Measurements from ENCODE around the gene RERG. TPM values are rescaled to one million over a fixed set of nuclear protein-coding genes. Genes with fewer than 3 reads are reported as not detected.
A peak's percentile ranks its signal among the peaks of the same experiment; 100 is the strongest.

The RERG gene
- total RNA-seq, result not detected

GRCh38 chr12:15220915-15221885 lies at the start of gene RERG:
RERG (minus strand) TSS chr12:15221417; CDS start chr12:15217489, 3,928 bp downstream.
- peak; percentile 71 for DNase-seq
- H3K27ac Mint-ChIP-seq, result no peak within 1 kb of the TSS
- H3K36me3 Mint-ChIP-seq (ENCODE audit: low read depth), result no peaks in the 10 kb centered on the region
- POLR2A ChIA-PET, result no interaction called here
- ATAC-seq, result peak; percentile 99
- intact Hi-C loops (cut with micrococcal nuclease), result loop anchor here (2.0 to 10.0 kb wide), 4 partner anchors 68 to 499 kb away; no protein-coding TSS in a partner anchor
- TF ChIP-seq CTCF (IDR thresholded peaks at IDR 0.05), result peak; percentile 90
- peaks cover 29% of the 10 kb centered on the region for H3K27me3 Mint-ChIP-seq
- H3K4me1 Mint-ChIP-seq (ENCODE audit: low read depth), result no peaks in the 10 kb centered on the region
- no peaks in the 10 kb centered on the region for H3K9me3 Mint-ChIP-seq
- H3K4me3 Mint-ChIP-seq, result peak within 1 kb of the TSS; percentile 47
- CTCF ChIA-PET, result interaction anchor here (0.6 to 4.4 kb wide), 65 partner anchors 8 to 634 kb away, joined by 3 to 44 read pairs (median 4); partner anchors contain the start of genes ERP27 and WBP11

- ChIA-PET CTCF (interaction anchor here (1.8 to 4.3 kb wide), 2 partner anchors 39 to 50 kb away, joined by 8 to 26 read pairs; partner anchors contain the start of gene RERG), POLR2A (no interaction called here)
- TF ChIP-seq CTCF (IDR thresholded peaks at IDR 0.05), result no peak
- DNase-seq, result no peak
- ATAC-seq, result no peak
- H3K9me3 Mint-ChIP-seq, result no peaks in the 10 kb centered on the region
- no peak overlapping the region for H3K4me3 Mint-ChIP-seq
- H3K27me3 Mint-ChIP-seq, result peaks cover 2% of the 10 kb centered on the region
- intact Hi-C loops (cut with micrococcal nuclease), result no loop called here
- no peaks in the 10 kb centered on the region for H3K36me3 Mint-ChIP-seq (ENCODE audit: low read depth)
- H3K4me1 Mint-ChIP-seq (ENCODE audit: low read depth), result peaks cover 2% of the 10 kb centered on the region
- H3K27ac Mint-ChIP-seq, result no peak overlapping the region
Measured at GRCh38 chr12:15270591-15270990, 49.4 kb upstream of the RERG start.

- DNase-seq (peak; percentile 48), ATAC-seq (peak; percentile 76)
- Mint-ChIP-seq H3K27ac (no peak overlapping the region), H3K27me3 (peaks cover 2% of the 10 kb centered on the region), H3K36me3 (ENCODE audit: low read depth) (no peaks in the 10 kb centered on the region), H3K4me3 (no peak overlapping the region), H3K4me1 (ENCODE audit: low read depth) (peaks cover 2% of the 10 kb centered on the region), H3K9me3 (no peaks in the 10 kb centered on the region)
- peak; percentile 88 for TF ChIP-seq CTCF (IDR thresholded peaks at IDR 0.05)
- intact Hi-C loops (cut with micrococcal nuclease), result no loop called here
- CTCF ChIA-PET, result interaction anchor here (0.6 to 4.3 kb wide), 18 partner anchors 9 to 263 kb away, joined by 3 to 26 read pairs (median 3); partner anchors contain the start of gene RERG
- POLR2A ChIA-PET, result no interaction called here
Measured at GRCh38 chr12:15268927-15269552, 47.8 kb upstream of the RERG start.

GRCh38 chr12:15268309-15268708 lies 47.1 kb upstream of the RERG start:
- H3K9me3 Mint-ChIP-seq, result no peaks in the 10 kb centered on the region
- CTCF ChIA-PET, result interaction anchor here (1.0 to 1.1 kb wide), 2 partner anchors 48 to 255 kb away, joined by 3 to 5 read pairs; partner anchors contain the start of gene RERG
- no peaks in the 10 kb centered on the region for H3K36me3 Mint-ChIP-seq (ENCODE audit: low read depth)
- POLR2A ChIA-PET, result no interaction called here
- H3K27me3 Mint-ChIP-seq, result no peaks in the 10 kb centered on the region
- ATAC-seq (no peak), DNase-seq (no peak)
- H3K27ac Mint-ChIP-seq, result no peak overlapping the region
- intact Hi-C loops (cut with micrococcal nuclease), result no loop called here
- H3K4me1 Mint-ChIP-seq (ENCODE audit: low read depth), result peaks cover 2% of the 10 kb centered on the region
- no peak overlapping the region for H3K4me3 Mint-ChIP-seq
- TF ChIP-seq CTCF (IDR thresholded peaks at IDR 0.05), result no peak
